Peyer's patch (tissue), 4 donors: Measurements from ENCODE around the gene EDRF1. TPM values are rescaled to one million over a fixed set of nuclear protein-coding genes. Genes with fewer than 3 reads are reported as not detected.

Experiments used
- DNase-seq, 3 donors: peaks; one replicate each; pipeline ENCODE4 v3.0.0-alpha.2; 2017 to 2019
- H3K27ac ChIP-seq, 4 donors: fragments of 200-600 bp; sonication (generic); one replicate each; pipeline ENCODE4 v1.5.1; 2016 to 2019
- H3K27me3 ChIP-seq, 2 donors: fragments of 200-600 bp; sonication (generic); one replicate each; pipeline ENCODE4 v1.5.1; 2019
- H3K36me3 ChIP-seq, 3 donors: fragments of 200-600 bp; sonication (generic); one replicate each; pipeline ENCODE4 v1.5.1; 2016 to 2019
- H3K4me1 ChIP-seq, 4 donors: fragments of 200-600 bp; sonication (generic); one replicate each; pipeline ENCODE4 v1.5.1; 2016 to 2019
- H3K4me3 ChIP-seq, 4 donors: fragments of 200-600 bp; sonication (generic); 1 replicate in 3 of 4; 2 replicates in 1 of 4; pipeline ENCODE4 v1.5.1; 2016 to 2019; ENCODE audit warnings: mild to moderate bottlenecking in 1 of 4
- H3K9me3 ChIP-seq, 4 donors: fragments of 200-600 bp; sonication (generic); one replicate each; pipeline ENCODE4 v1.5.1; 2016 to 2019; ENCODE audit warnings: mild to moderate bottlenecking in 1 of 4
- POLR2A ChIP-seq, 2 donors: fragments of 450-650 bp; IDR thresholded peaks; one replicate each; pipeline ENCODE4 v1.5.1; 2017; ENCODE audit warnings: antibody characterized with exemption in 2 of 2, mild to moderate bottlenecking in 2 of 2, moderate library complexity in 2 of 2
- total RNA-seq, 4 donors: library from RNA; depleted of rRNA; stranded (reverse); fragments of >200 nt; gene quantifications; one replicate each; pipeline ENCODE4 v1.1.0, GENCODE V29; 2016
- TF ChIP-seq, protein P1 (sequence below), 6 experiments: fragments of 450-650 bp in 4 of 6; fragments of 200-600 bp in 2 of 6; sonication (generic) in 1 of 6; IDR thresholded peaks; one replicate each; pipeline ENCODE4 v1.5.1; 2017 to 2019; ENCODE audit warnings: antibody characterized with exemption in 6 of 6, mild to moderate bottlenecking in 3 of 6, moderate library complexity in 1 of 6

Gene EDRF1
- total RNA-seq, 4 donors from 2014 or later: 24.3 to 60.2 (median 36.5) TPM

DNA sequence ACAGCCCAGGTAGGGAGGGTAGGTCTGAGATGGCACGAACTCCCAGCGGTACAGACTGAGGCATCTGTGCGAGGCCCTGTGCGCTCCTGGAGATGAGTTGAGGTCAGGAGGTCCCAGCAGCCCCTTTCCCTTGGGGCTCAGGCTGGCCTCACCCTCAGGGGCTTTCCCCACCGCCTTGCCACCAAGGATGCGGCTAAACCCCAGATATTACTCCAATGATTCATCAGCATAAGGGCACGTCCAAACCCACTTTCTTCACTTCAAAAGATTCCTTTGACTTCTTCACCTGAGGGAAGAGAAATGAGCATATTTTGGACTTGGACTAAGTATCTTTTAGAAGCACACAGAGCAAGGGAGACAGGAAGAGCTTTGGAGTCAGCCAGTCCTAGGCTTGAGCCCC lies 83.2 kb downstream of the EDRF1 start:
- H3K27me3 ChIP-seq: no peaks in the 10 kb centered on the region
- peaks cover 0 to 57% (median 0%) of the 10 kb centered on the region in 3 donors for H3K36me3 ChIP-seq
- H3K4me3 ChIP-seq: no peak overlapping the region
- DNase-seq: no peak
- no peak for TF ChIP-seq POLR2A (IDR thresholded peaks at IDR 0.05)
- TF ChIP-seq, protein P1, sequence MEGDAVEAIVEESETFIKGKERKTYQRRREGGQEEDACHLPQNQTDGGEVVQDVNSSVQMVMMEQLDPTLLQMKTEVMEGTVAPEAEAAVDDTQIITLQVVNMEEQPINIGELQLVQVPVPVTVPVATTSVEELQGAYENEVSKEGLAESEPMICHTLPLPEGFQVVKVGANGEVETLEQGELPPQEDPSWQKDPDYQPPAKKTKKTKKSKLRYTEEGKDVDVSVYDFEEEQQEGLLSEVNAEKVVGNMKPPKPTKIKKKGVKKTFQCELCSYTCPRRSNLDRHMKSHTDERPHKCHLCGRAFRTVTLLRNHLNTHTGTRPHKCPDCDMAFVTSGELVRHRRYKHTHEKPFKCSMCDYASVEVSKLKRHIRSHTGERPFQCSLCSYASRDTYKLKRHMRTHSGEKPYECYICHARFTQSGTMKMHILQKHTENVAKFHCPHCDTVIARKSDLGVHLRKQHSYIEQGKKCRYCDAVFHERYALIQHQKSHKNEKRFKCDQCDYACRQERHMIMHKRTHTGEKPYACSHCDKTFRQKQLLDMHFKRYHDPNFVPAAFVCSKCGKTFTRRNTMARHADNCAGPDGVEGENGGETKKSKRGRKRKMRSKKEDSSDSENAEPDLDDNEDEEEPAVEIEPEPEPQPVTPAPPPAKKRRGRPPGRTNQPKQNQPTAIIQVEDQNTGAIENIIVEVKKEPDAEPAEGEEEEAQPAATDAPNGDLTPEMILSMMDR (IDR thresholded peaks at IDR 0.05): no peak
- H3K9me3 ChIP-seq: no peaks in the 10 kb centered on the region
- no peak overlapping the region for H3K27ac ChIP-seq
- H3K4me1 ChIP-seq: no peaks in the 10 kb centered on the region

- Histone ChIP-seq H3K4me3 (no peak overlapping the region), H3K27ac (no peak overlapping the region), H3K9me3 (no peaks in the 10 kb centered on the region), H3K27me3 (no peaks in the 10 kb centered on the region), H3K4me1 (no peaks in the 10 kb centered on the region), H3K36me3 (peaks cover 0 to 58% (median 0%) of the 10 kb centered on the region in 3 donors)
- no peak for DNase-seq
- no peak for TF ChIP-seq POLR2A (IDR thresholded peaks at IDR 0.05)
- TF ChIP-seq, protein P1 (IDR thresholded peaks at IDR 0.05): no peak
Observed at GRCh38 chr10:125808047-125808446, 88.5 kb downstream of the EDRF1 start.

- Histone ChIP-seq H3K27ac (no peak overlapping the region), H3K4me1 (no peaks in the 10 kb centered on the region), H3K27me3 (no peaks in the 10 kb centered on the region), H3K9me3 (no peaks in the 10 kb centered on the region), H3K4me3 (no peak overlapping the region), H3K36me3 (peaks cover 0 to 60% (median 0%) of the 10 kb centered on the region in 3 donors)
- no peak for TF ChIP-seq POLR2A (IDR thresholded peaks at IDR 0.05)
- TF ChIP-seq, protein P1 (IDR thresholded peaks at IDR 0.05): no peak
- DNase-seq: no peak
Observed at GRCh38 chr10:125811251-125811650, 91.7 kb downstream of the EDRF1 start.

- Histone ChIP-seq H3K36me3 (peaks cover 0 to 51% (median 0%) of the 10 kb centered on the region in 3 donors), H3K27ac (no peak overlapping the region), H3K4me3 (no peak overlapping the region), H3K9me3 (no peaks in the 10 kb centered on the region), H3K27me3 (no peaks in the 10 kb centered on the region), H3K4me1 (no peaks in the 10 kb centered on the region)
- no peak for DNase-seq
- TF ChIP-seq, protein P1 (IDR thresholded peaks at IDR 0.05): no peak
- no peak for TF ChIP-seq POLR2A (IDR thresholded peaks at IDR 0.05)
Observed at GRCh38 chr10:125812128-125812750, 92.7 kb downstream of the EDRF1 start.

Other genes with a start within 250 kb of the EDRF1 start
- not detected for gene TEX36, start 36.5 kb upstream of the EDRF1 start, total RNA-seq
- gene MMP21, start 56.1 kb downstream of the EDRF1 start, total RNA-seq: 1 to 10 TPM in 2 of 4 donors, not detected in 2; 1.2 to 2.5 TPM
- 10 to 100 TPM; 34.7 to 57.8 (median 39.2) TPM for gene UROS, start 103.5 kb downstream of the EDRF1 start, total RNA-seq
- 10 to 100 TPM; 17.4 to 28.1 (median 20.0) TPM for gene BCCIP, start 103.8 kb downstream of the EDRF1 start, total RNA-seq
- gene DHX32, start 161.6 kb downstream of the EDRF1 start, total RNA-seq: 10 to 100 TPM; 23.9 to 36.3 (median 28.0) TPM
- gene FANK1, start 176.9 kb downstream of the EDRF1 start, total RNA-seq: 1 to 10 TPM in 3 of 4 donors, not detected in 1; 1.4 to 7.9 (median 3.5) TPM